ENCODE data around the gene MAML3. TPM values are rescaled to one million over a fixed set of nuclear protein-coding genes. Genes with fewer than 3 reads are reported as not detected.

The MAML3 gene
- total and polyA plus RNA-seq, 2 of the 13 experiments (the other 11 are each of a cell fraction or from before 2014, with no cell fraction given) = 0.05 to 0.13 TPM

- TF ChIP-seq ZBTB49 (CRISPR knock-in tag; IDR thresholded peaks at IDR 0.05; ENCODE audit: borderline replicate concordance) (no peak), SIN3B (IDR thresholded peaks at IDR 0.05; ENCODE audit: low read length) (no peak), PHF20 (CRISPR knock-in tag; IDR thresholded peaks at IDR 0.05) (no peak), POLR2AphosphoS2 (IDR thresholded peaks at IDR 0.05; ENCODE audit: low read depth, low read length) (no peak), JARID2 (CRISPR knock-in tag; IDR thresholded peaks at IDR 0.05; ENCODE audit: insufficient replicate concordance) (no peak), SETDB1 (CRISPR knock-in tag; IDR thresholded peaks at IDR 0.05; ENCODE audit: borderline replicate concordance) (no peak), AGO2 (optimal IDR thresholded peaks at IDR 0.05; ENCODE audit: low read depth, low read length) (no peak), ZSCAN20 (CRISPR knock-in tag; IDR thresholded peaks at IDR 0.05; ENCODE audit: borderline replicate concordance) (0 out of 2 replicates have a peak, but pooled peaks have one; percentile 28), ZNF441 (CRISPR knock-in tag; IDR thresholded peaks at IDR 0.05; ENCODE audit: borderline replicate concordance) (peak; percentile 41; the same call in 1 of the 2 replicates), RERE (CRISPR knock-in tag; IDR thresholded peaks at IDR 0.05; ENCODE audit: low read depth) (peak; percentile 59; the same call in 1 of the 2 replicates), JUNB (CRISPR knock-in tag; IDR thresholded peaks at IDR 0.05; ENCODE audit: borderline replicate concordance) (peak; percentile 93), KDM6A (CRISPR knock-in tag; IDR thresholded peaks at IDR 0.05; ENCODE audit: low read depth) (peak; percentile 87), GPBP1L1 (CRISPR knock-in tag; IDR thresholded peaks at IDR 0.05) (no peak), ZNF710 (CRISPR knock-in tag; IDR thresholded peaks at IDR 0.05; ENCODE audit: borderline replicate concordance) (peak; percentile 88; the same call in 1 of the 2 replicates), ZEB1 (IDR thresholded peaks at IDR 0.05; ENCODE audit: insufficient replicate concordance, low read depth) (peak; percentile 72)
Observed at GRCh38 chr4:139689093-139689722, 464.8 kb downstream of the MAML3 start (continued).

Data from HepG2 (cell line).